ENCODE measurements around the gene MGME1.

- TF ChIP-seq CTCF (conservative IDR thresholded peaks at IDR 0.05 in 1 of 2, IDR thresholded peaks at IDR 0.05 in 1 of 2; ENCODE audit: extremely low read depth in 1 of 2, insufficient read depth in 1 of 2, low read depth in 1 of 2, low read length in 2 of 2) (peak; percentile 98 to 100), EZH2 (IDR thresholded peaks at IDR 0.05; ENCODE audit: borderline replicate concordance, low read length) (no peak)
Observed at GRCh38 chr20:17995967-17996819, 27.4 kb downstream of the MGME1 start.

Measured in mammary epithelial cell (primary cell).